Adrenal gland (tissue), 12 donors: ENCODE data around the gene C1QB. TPM values are rescaled to one million over a fixed set of nuclear protein-coding genes. Genes with fewer than 3 reads are reported as not detected.
"Not testable (repeated sequence)": the region's sequence is repeated elsewhere in the genome, so short reads cannot be mapped to it uniquely, and the experiment has no call there.

Source experiments
- DNase-seq, 7 donors: peaks; one replicate each; pipeline ENCODE4 v3.0.0-alpha.2; 2019 to 2020
- H3K27ac ChIP-seq, 5 donors: fragments of 200-600 bp; sonication (generic) in 4 of 5; 1 replicate in 3 of 5; 2 replicates in 2 of 5; pipeline versions ENCODE4 v1.5.1 to v1.8.0; 2016 to 2020; ENCODE audit warnings: mild to moderate bottlenecking in 1 of 5
- H3K27me3 ChIP-seq: fragments of 200-600 bp; 2 replicates; pipeline ENCODE4 v1.8.0; 2021
- H3K36me3 ChIP-seq, 2 donors: fragments of 200-600 bp; replicated peaks in 1 of 2; 1 replicate in 1 of 2; 2 replicates in 1 of 2; pipeline versions ENCODE4 v1.5.1 to v1.8.0; 2018 to 2022
- H3K4me1 ChIP-seq, 2 donors: fragments of 200-600 bp; replicated peaks in 1 of 2; 1 replicate in 1 of 2; 2 replicates in 1 of 2; pipeline versions ENCODE4 v1.5.1 to v1.8.0; 2018 to 2021
- H3K4me3 ChIP-seq, 4 donors: fragments of 200-600 bp; sonication (generic) in 3 of 4; one replicate each; pipeline ENCODE4 v1.5.1; 2016 to 2018
- H3K9me3 ChIP-seq, 3 donors: fragments of 200-600 bp; sonication (generic) in 1 of 3; replicated peaks in 1 of 3; 1 replicate in 2 of 3; 2 replicates in 1 of 3; pipeline versions ENCODE4 v1.5.1 to v1.8.0; 2016 to 2021
- POLR2A ChIP-seq, 2 donors: fragments of 450-650 bp; IDR thresholded peaks; one replicate each; pipeline ENCODE4 v1.6.1; 2017; ENCODE audit warnings: antibody characterized with exemption in 2 of 2, mild to moderate bottlenecking in 2 of 2, moderate library complexity in 1 of 2
- whole genome bisulfite sequencing, 4 donors: extraction: QIAGEN DNeasy Blood & Tissue Kit in 2 of 4; methylation state at CpG; one replicate each; pipeline versions ENCODE4 v1.1.5 to v1.1.7; 2013 to 2017; 5-methylcytosine and 5-hydroxymethylcytosine counted together
- intact Hi-C, 2 donors: fragments of 100-400 bp; cut with DNase I; formaldehyde crosslinking; loops; one replicate each; pipeline versions ENCODE4 v1.14.1 to v1.15.0; 2022 to 2023
- polyA plus RNA-seq, 3 donors: library from polyadenylated mRNA; stranded (reverse); fragments of 200-250 nt in 2 of 3; fragments of 350-450 nt in 1 of 3; fragmentation: Illumina TruSeq in 1 of 3; extraction: RNeasy Lipid Tissue Mini Kit (QIAGEN cat#74804) in 1 of 3; gene quantifications; one replicate each; pipeline ENCODE4 v1.2.3, GENCODE V29; 2013 to 2014
- total RNA-seq, 9 donors: library from RNA; depleted of rRNA in 4 of 9; stranded (reverse); fragments of >200 nt in 4 of 9; fragments of 120-200 nt in 1 of 9; fragmentation: NEBNext Ultra II Directional in 1 of 9; extraction: Animal tissue kit (Norgen Biotek cat#: 25700) in 1 of 9; gene quantifications; one replicate each; pipeline versions ENCODE4 v1.1.0 to v1.2.4, GENCODE V29; 2013 to 2023
- TF ChIP-seq, protein P1 (sequence below), 6 experiments: fragments of 450-650 bp in 4 of 6; fragments of 200-600 bp in 2 of 6; sonication (generic) in 1 of 6; IDR thresholded peaks; 1 replicate in 5 of 6; 2 replicates in 1 of 6; pipeline versions ENCODE4 v1.5.1 to v1.8.0; 2016 to 2021; ENCODE audit warnings: antibody characterized with exemption in 6 of 6, mild to moderate bottlenecking in 2 of 6, moderate library complexity in 1 of 6
- donor health status: healthy with polysubstance abuse.
- donor health status: Bipolar disorder and iron deficiency.
- donor health status: DM: yes; HTN: yes; CAD: no.
- donor health status: DM: no; HTN: no; CAD: no.
- donor health status: DM: no; HTN: no; CAD: no.
- donor health status: DM: yes; HTN: yes; CAD: no.

C1QB gene
- total and polyA plus RNA-seq, 12 donors, result 55.5 to 1,914 (median 529) TPM

DNA sequence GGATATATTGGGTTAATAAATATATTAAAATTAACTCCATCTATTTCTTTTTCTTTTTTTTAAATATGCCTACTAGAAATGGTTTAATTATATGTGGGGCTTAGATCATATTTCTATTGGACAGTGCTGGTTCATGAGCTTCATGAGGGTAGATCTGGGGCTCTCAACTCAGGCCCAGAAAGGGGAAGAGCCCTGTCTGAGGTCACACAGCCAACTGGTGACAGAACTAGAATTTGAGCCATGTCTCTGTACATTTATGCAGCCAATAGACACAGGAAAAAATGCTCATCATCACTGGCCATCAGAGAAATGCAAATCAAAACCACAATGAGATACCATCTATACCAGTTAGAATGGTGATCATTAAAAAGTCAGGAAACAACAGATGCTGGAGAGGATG lies 52.5 kb downstream of the C1QB start:
- intact Hi-C loops, result no loop called here
- no peak for TF ChIP-seq POLR2A (IDR thresholded peaks at IDR 0.05)
- TF ChIP-seq, protein P1, sequence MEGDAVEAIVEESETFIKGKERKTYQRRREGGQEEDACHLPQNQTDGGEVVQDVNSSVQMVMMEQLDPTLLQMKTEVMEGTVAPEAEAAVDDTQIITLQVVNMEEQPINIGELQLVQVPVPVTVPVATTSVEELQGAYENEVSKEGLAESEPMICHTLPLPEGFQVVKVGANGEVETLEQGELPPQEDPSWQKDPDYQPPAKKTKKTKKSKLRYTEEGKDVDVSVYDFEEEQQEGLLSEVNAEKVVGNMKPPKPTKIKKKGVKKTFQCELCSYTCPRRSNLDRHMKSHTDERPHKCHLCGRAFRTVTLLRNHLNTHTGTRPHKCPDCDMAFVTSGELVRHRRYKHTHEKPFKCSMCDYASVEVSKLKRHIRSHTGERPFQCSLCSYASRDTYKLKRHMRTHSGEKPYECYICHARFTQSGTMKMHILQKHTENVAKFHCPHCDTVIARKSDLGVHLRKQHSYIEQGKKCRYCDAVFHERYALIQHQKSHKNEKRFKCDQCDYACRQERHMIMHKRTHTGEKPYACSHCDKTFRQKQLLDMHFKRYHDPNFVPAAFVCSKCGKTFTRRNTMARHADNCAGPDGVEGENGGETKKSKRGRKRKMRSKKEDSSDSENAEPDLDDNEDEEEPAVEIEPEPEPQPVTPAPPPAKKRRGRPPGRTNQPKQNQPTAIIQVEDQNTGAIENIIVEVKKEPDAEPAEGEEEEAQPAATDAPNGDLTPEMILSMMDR (IDR thresholded peaks at IDR 0.05), result no peak

DNA sequence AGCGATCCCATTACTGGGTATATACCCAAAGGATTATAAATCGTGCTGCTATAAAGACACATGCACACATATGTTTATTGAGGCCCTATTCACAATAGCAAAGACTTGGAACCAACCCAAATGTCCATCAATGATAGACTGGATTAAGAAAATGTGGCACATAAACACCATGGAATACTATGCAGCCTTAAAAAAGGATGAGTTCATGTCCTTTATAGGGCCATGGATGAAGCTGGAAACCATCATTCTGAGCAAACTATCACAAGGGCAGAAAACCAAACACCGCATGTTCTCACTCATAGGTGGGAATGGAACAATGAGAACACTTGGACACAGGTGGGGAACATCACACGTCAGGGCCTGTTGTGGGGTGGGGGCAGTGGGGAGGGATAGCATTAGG lies 53.1 kb downstream of the C1QB start:
- H3K27ac ChIP-seq, H3K4me1 ChIP-seq, DNase-seq, H3K27me3 ChIP-seq, H3K4me3 ChIP-seq, H3K36me3 ChIP-seq, H3K9me3 ChIP-seq, intact Hi-C loops: not testable (repeated sequence)
- 86 to 92% (median 91%) methylated on average over 4 of the region's 4 CpGs for WGBS, 4 donors

More for the DNA sequence above, 52.5 kb downstream of the C1QB start:
- peaks cover 0 to 4% of the 10 kb centered on the region in 2 donors for H3K4me1 ChIP-seq
- no peaks in the 10 kb centered on the region for H3K9me3 ChIP-seq
- H3K36me3 ChIP-seq, result no peaks in the 10 kb centered on the region
- H3K4me3 ChIP-seq, result no peak overlapping the region
- no peak for DNase-seq
- H3K27ac ChIP-seq, result no peak overlapping the region
- no peaks in the 10 kb centered on the region for H3K27me3 ChIP-seq

GRCh38 chr1:22708777-22709176 lies 55.7 kb downstream of the C1QB start:
- no peak for DNase-seq
- H3K36me3 ChIP-seq, result no peaks in the 10 kb centered on the region
- H3K4me1 ChIP-seq, result peaks cover 3 to 12% of the 10 kb centered on the region in 2 donors
- intact Hi-C loops, result no loop called here
- no peak overlapping the region for H3K4me3 ChIP-seq
- H3K9me3 ChIP-seq, result no peaks in the 10 kb centered on the region
- TF ChIP-seq, protein P1 (IDR thresholded peaks at IDR 0.05), result no peak
- TF ChIP-seq POLR2A (IDR thresholded peaks at IDR 0.05), result no peak
- no peak overlapping the region for H3K27ac ChIP-seq
- no peaks in the 10 kb centered on the region for H3K27me3 ChIP-seq

- Histone ChIP-seq H3K36me3 (no peaks in the 10 kb centered on the region), H3K9me3 (no peaks in the 10 kb centered on the region), H3K27me3 (no peaks in the 10 kb centered on the region), H3K4me3 (no peak overlapping the region), H3K27ac (no peak overlapping the region), H3K4me1 (peaks cover 3 to 12% of the 10 kb centered on the region in 2 donors)
- DNase-seq, result no peak
- intact Hi-C loops, result no loop called here
- WGBS, 4 donors, result 76 to 85% (median 79%) methylated on average over 3 of the region's 3 CpGs
- TF ChIP-seq, protein P1 (IDR thresholded peaks at IDR 0.05), result no peak
- TF ChIP-seq POLR2A (IDR thresholded peaks at IDR 0.05), result no peak
Measured at GRCh38 chr1:22709227-22709626, 56.2 kb downstream of the C1QB start.

DNA sequence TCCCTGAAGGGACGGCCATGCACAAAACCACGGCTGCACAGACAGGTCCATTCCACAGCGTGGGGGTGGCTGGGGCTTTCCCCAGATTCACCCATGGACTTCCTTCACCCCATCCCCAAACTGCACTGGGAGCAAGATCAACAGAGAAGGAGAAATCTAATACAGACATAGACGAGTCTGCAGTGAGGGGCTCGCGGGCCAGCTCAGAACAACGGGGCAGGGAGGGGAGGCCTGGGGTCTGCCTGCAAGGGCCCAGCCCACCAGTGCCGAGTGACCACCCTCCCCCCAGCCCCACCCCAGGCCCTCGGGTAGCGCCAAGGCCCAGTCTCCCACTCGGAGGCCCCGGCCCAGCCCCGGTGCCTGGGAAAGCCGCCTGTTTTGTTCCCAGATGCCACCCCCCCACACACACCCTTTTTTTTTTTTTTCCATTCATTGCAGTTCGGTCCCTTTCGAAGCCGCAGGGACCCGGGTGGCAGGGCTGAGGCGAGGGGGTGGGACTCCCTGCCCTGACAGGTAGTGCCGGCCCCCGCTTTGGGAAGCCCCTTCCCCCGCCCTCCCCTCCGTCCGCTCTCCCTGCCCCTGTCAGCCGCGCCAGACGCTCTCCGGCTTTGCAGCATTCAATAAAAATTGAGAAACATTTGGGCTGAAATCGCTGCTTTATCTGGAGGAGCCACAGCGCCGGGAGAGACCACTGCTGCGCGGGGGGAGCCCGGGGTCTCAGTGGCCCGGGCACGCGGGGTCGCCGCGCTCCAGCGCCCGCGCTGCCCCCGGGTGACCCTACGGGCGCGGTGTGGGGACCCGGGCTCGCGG lies 57.1 kb downstream of the C1QB start:
- Histone ChIP-seq H3K9me3 (no peaks in the 10 kb centered on the region), H3K27ac (peak overlapping the region in 1 of 5 donors; percentile 83), H3K4me1 (peaks cover 3 to 12% of the 10 kb centered on the region in 2 donors), H3K27me3 (no peaks in the 10 kb centered on the region), H3K4me3 (peak overlapping the region in 1 of 4 donors; percentile 46), H3K36me3 (no peaks in the 10 kb centered on the region)
- intact Hi-C loops, result loop anchor here in 1 of 2 donors (5.0 kb wide), 1 partner anchor 177 kb away; no protein-coding TSS in a partner anchor
- TF ChIP-seq, protein P1 (IDR thresholded peaks at IDR 0.05), result no peak
- TF ChIP-seq POLR2A (IDR thresholded peaks at IDR 0.05), result peak in 1 of 2 donors; percentile 23
- 3 to 9% (median 4%) methylated on average over 21 to 50 of the region's 50 CpGs for WGBS, 4 donors
- DNase-seq, result peak; percentile 52 to 76 (median 72)
